ENCODE results near the gene PRM2.

PRM2 gene

DNA sequence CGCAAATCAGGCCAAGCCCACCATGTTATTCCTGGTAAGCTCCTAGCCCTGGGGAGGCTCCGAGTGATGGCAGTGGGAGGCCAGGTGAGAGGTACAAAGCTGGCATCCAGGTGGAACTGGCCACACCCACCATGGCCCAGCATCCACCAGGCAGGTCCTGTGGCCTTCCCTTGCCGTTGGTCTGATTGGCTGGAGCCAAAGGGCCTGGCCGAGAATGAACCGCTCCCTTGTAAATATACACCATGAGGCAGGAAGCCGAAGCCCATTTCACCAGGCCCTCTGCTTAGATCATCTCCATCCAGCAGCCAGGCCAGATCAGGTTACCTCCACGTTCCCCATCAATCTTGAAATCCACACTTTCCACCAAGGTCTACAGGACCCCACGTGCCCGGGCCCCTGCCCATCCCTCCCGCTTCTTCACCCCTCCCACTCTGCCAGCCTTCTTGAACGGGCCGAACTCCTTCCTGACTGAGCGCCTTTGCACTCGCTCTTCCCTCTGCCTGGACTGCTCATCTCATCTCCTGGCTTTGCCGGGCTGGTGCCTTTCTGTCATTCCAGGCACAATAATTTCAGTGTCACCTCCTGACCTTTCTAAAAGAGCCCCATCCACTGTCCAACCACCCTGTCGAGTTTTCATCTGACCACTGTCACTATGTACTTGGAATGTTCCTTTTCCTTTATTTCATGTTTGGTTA lies 26.0 kb downstream of the PRM2 start:
- Histone ChIP-seq H3K4me1 (peaks cover 32 to 37% (median 36%) of the 10 kb centered on the region in 10 experiments), H3K27ac (no peak overlapping the region), H3K9ac (no peak overlapping the region), H3K27me3 (peaks cover 0 to 10% (median 0%) of the 10 kb centered on the region in 11 experiments; a peak in 8 of 22 replicates), H3K4me2 (no peak overlapping the region), H3K4me3 (no peak overlapping the region), H4K20me1 (peaks cover 0 to 46% (median 43%) of the 10 kb centered on the region in 11 experiments; a peak in 18 of 22 replicates), H3K9me3 (replicated peaks in 1 of 11) (no peaks in the 10 kb centered on the region), H3K36me3 (peaks cover 0 to 18% (median 0%) of the 10 kb centered on the region in 11 experiments; a peak in 3 of 22 replicates)
- no peak for TF ChIP-seq Cebpa-rat (IDR thresholded peaks at IDR 0.05)

DNA sequence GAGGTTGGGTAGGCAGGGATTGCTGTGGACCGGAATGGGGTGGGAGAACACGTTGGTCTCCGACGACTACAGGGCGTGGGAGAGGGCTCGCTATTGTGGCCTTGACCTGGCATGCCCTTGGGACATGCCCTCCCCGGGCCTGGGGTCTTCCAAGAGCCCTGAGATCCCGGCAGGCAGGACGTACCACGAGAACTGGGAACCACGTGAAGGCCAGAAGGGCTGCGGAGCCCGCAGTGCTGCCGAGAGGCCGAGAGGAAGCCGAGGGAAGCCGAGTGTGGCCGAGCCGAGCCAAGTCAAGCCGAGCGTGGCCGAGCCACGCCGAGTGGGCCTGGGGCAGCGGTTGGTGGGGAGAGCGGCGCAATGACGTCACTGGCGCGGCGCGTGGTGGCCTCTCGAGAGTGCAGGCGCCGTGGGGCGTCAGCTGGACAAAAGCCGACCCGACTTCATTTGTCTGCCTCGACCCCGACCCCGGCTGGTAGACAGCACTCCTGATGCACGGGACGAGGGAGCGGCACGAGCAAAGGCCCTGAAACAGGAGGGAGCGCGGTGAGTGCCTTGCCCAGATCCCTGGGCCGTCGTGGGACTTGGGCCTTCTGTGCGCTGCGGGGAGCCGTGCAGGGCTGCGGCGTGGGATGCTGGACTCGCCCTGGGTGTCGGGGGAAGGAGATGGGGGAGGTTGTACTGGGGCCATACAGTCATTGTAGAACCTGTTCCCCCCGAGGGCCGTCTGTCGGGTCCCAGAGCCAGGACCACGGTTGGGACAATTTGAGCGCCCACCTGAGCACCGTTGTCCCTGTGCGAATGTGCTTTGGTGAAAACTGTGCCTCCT lies 26.8 kb downstream of the PRM2 start:
- peaks cover 0 to 15% (median 0%) of the 10 kb centered on the region in 11 experiments; a peak in 3 of 22 replicates for H3K36me3 ChIP-seq
- H3K4me3 ChIP-seq = no peak overlapping the region
- no peak overlapping the region for H3K4me2 ChIP-seq

DNA sequence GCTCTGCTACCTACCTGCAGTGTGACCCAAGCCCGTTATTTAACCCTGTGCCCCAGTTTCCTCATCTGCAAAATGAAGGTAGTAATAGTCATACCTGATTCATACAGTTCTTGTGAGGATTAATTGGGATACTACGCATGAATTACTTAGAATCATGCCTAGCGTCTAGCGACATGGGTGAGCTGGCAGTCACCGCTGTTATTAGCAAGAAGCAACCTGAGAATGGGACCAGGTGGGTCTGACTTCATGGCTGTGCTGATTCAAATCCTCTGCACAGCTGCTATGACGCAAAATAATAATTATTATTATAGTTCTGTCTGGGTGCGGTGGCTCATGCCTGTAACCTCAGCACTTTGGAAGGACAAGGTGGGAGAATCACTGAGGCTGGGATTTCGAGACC lies 28.1 kb downstream of the PRM2 start:
- no peak overlapping the region for H3K4me3 ChIP-seq
- no peaks in the 10 kb centered on the region for H3K27me3 ChIP-seq
- no peak overlapping the region for H3K4me2 ChIP-seq
- H3K36me3 ChIP-seq = peaks cover 0 to 14% (median 0%) of the 10 kb centered on the region in 11 experiments; a peak in 1 of 22 replicates
- H3K4me1 ChIP-seq = peaks cover 13 to 16% (median 15%) of the 10 kb centered on the region in 10 experiments
- no peak overlapping the region for H3K27ac ChIP-seq
- no peak for TF ChIP-seq Cebpa-rat (IDR thresholded peaks at IDR 0.05)
- H3K9ac ChIP-seq = no peak overlapping the region
- H3K9me3 ChIP-seq (replicated peaks in 1 of 11) = no peaks in the 10 kb centered on the region
- peaks cover 0 to 25% (median 22%) of the 10 kb centered on the region in 11 experiments; a peak in 13 of 22 replicates for H4K20me1 ChIP-seq

More for the DNA sequence above, 26.8 kb downstream of the PRM2 start:
- Histone ChIP-seq H3K4me1 (peaks cover 26 to 29% (median 28%) of the 10 kb centered on the region in 10 experiments), H4K20me1 (peaks cover 0 to 38% (median 35%) of the 10 kb centered on the region in 11 experiments; a peak in 18 of 22 replicates), H3K9ac (no peak overlapping the region), H3K27me3 (peaks cover 0 to 2% (median 0%) of the 10 kb centered on the region in 11 experiments; a peak in 4 of 22 replicates), H3K9me3 (replicated peaks in 1 of 11) (no peaks in the 10 kb centered on the region), H3K27ac (no peak overlapping the region)
- no peak; a peak in 2 of 22 replicates for TF ChIP-seq Cebpa-rat (IDR thresholded peaks at IDR 0.05)

DNA sequence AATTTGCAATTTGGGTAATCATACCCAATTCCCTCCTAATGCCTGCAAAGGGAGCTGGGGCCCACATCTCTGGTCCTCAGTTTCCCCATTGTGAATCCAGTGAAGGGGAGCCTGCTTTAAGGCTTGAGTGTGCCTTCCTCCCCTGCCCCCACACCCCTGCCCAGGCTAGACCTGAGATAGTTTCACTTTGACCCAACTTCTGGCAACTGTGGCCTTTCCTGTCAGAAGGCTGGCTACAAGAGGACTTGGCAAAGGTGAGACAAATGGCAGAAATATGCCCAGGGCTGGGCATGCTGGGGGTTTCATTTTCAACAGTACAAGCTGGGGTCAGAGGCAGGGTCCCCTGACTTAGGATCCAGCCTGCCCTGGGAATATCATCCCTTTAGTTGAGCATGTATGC lies 30.3 kb downstream of the PRM2 start:
- no peaks in the 10 kb centered on the region for H3K36me3 ChIP-seq
- no peak overlapping the region for H3K4me2 ChIP-seq
- H3K27ac ChIP-seq = no peak overlapping the region
- H3K4me1 ChIP-seq = peaks cover 0 to 18% (median 5%) of the 10 kb centered on the region in 10 experiments; a peak in 17 of 20 replicates
- H4K20me1 ChIP-seq = peaks cover 0 to 7% (median under 1%) of the 10 kb centered on the region in 11 experiments; a peak in 9 of 22 replicates
- H3K4me3 ChIP-seq = no peak overlapping the region
- no peaks in the 10 kb centered on the region for H3K27me3 ChIP-seq
- H3K9me3 ChIP-seq (replicated peaks in 1 of 11) = no peaks in the 10 kb centered on the region
- no peak for TF ChIP-seq Cebpa-rat (IDR thresholded peaks at IDR 0.05)
- H3K9ac ChIP-seq = no peak overlapping the region

DNA sequence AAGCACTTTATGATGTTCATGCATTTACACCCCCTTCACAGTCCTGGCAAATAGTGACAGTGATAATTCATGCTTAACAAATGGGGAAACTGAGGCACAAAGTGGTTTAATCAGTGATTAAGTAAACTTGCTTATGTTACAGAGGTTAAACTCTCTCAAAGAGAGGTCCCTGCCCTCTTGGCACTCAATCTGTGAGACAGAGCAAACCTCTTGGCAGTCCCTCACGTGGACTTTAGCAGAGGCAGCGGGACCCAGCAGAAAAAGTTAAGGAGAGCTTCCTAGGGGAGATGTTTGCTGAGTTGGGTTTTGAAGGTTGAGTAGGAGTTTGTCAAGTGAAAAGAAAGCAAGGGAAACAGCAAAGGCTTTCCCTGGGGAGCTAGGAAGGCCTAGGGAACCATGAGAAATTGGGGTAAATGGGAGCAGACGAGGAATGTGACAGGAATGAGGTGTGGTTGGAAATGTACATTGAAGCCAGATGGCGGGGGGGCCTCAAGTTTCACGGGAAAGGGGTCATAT lies 31.0 kb downstream of the PRM2 start:
- peaks cover 0 to 5% (median 0%) of the 10 kb centered on the region in 11 experiments; a peak in 2 of 22 replicates for H4K20me1 ChIP-seq
- H3K27me3 ChIP-seq = no peaks in the 10 kb centered on the region
- H3K27ac ChIP-seq = no peak overlapping the region
- peaks cover 5 to 25% (median 12%) of the 10 kb centered on the region in 10 experiments; a peak in 18 of 20 replicates for H3K4me1 ChIP-seq
- no peak overlapping the region for H3K4me2 ChIP-seq
- no peak overlapping the region for H3K4me3 ChIP-seq
- no peaks in the 10 kb centered on the region for H3K9me3 ChIP-seq (replicated peaks in 1 of 11)
- H3K36me3 ChIP-seq = no peaks in the 10 kb centered on the region
- no peak for TF ChIP-seq Cebpa-rat (IDR thresholded peaks at IDR 0.05)
- H3K9ac ChIP-seq = no peak overlapping the region

DNA sequence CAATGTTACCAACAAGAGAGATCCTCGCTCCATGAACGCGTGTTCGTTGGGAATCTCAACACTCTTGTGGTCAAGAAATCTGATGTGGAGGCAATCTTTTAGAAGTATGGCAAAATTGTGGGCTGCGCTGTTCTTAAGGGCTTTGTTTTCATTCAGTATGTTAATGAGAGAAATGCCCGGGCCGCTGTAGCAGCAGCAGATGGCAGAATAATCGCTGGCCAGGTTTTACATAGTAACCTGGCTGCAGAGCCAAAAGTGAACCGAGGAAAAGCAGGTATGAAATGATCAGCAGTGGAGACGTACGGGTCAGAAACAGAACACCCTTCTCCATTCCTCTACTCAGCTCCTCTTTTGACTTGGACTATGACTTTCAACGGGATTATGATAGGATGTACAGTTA lies 33.6 kb downstream of the PRM2 start:
- TF ChIP-seq Cebpa-rat (IDR thresholded peaks at IDR 0.05) = no peak
- Histone ChIP-seq H3K4me1 (peaks cover 5 to 42% (median 22%) of the 10 kb centered on the region in 10 experiments; a peak in 18 of 20 replicates), H3K27ac (no peak overlapping the region), H3K4me2 (no peak overlapping the region), H3K4me3 (no peak overlapping the region), H3K36me3 (no peaks in the 10 kb centered on the region), H3K9me3 (replicated peaks in 1 of 11) (no peaks in the 10 kb centered on the region), H4K20me1 (no peaks in the 10 kb centered on the region), H3K27me3 (peaks cover 0 to 4% (median 0%) of the 10 kb centered on the region in 11 experiments; a peak in 1 of 22 replicates), H3K9ac (no peak overlapping the region)

DNA sequence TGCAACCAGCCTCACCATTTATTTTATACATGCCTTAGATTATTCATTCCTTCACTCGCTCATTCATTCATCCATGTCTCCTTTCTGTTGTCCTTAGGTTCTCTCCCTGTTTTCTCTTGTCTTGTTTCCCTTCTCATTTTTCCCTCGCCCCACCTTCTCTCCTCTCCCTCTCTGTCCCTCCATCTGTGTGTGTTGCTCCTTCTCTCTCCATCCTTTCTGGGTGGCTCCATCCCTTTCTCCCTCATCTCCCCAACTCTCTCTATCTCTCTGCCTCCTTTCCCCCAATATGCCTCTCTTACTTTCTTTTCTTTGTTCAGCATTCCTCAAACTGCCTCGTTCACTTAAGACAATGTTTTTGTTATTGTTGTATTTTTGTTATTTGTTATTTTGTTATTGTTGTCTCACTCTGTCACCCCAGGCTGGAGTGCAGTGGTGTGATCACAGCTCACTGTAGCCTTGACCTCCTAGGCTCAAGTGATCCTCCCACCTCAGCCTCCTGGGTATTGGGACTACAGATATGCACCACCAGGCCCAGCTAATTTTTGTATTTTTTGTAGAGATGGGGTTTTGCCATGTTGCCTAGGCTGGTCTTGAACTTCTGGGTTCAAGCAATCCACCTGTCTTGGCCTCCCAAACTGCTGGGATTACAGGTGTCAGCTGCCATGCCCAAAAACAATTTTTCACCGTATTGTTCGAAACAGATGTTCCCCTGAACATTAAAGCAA lies 34.6 kb downstream of the PRM2 start:
- Histone ChIP-seq H3K27me3 (peaks cover 0 to 4% (median 0%) of the 10 kb centered on the region in 11 experiments; a peak in 1 of 22 replicates), H3K27ac (no peak overlapping the region), H3K4me3 (no peak overlapping the region), H3K4me2 (peak overlapping the region in 6 of 11 experiments; percentile 59 to 78 (median 70); a peak in 11 of 22 replicates), H3K9me3 (replicated peaks in 1 of 11) (no peaks in the 10 kb centered on the region), H3K9ac (no peak overlapping the region), H3K36me3 (no peaks in the 10 kb centered on the region), H3K4me1 (peaks cover 6 to 53% (median 32%) of the 10 kb centered on the region in 10 experiments), H4K20me1 (no peaks in the 10 kb centered on the region)
- no peak for TF ChIP-seq Cebpa-rat (IDR thresholded peaks at IDR 0.05)
